Ishikawa (cell line): ENCODE measurements around the gene SMAD6.

Experiments
- CEBPB ChIP-seq: IDR thresholded peaks from 2 replicates; pipeline ENCODE4 v1.6.1; 2012
- CREB1 ChIP-seq: IDR thresholded peaks from 2 replicates; pipeline ENCODE4 v1.6.1; 2012; ENCODE audit warnings: low read depth
- EGR1 ChIP-seq: IDR thresholded peaks from 2 replicates; pipeline ENCODE4 v1.6.1; 2012
- EP300 ChIP-seq: IDR thresholded peaks from 2 replicates; pipeline ENCODE4 v1.6.1; 2012; ENCODE audit warnings: borderline replicate concordance
- FOXM1 ChIP-seq: IDR thresholded peaks from 2 replicates; pipeline ENCODE4 v1.6.1; 2012; ENCODE audit warnings: low read depth, borderline replicate concordance
- NFIC ChIP-seq: IDR thresholded peaks from 2 replicates; pipeline ENCODE4 v1.6.1; 2012
- RAD21 ChIP-seq: IDR thresholded peaks from 2 replicates; pipeline ENCODE4 v1.6.1; 2012; ENCODE audit warnings: low read depth
- TAF1 ChIP-seq: IDR thresholded peaks from 2 replicates; pipeline ENCODE4 v1.6.1; 2012; ENCODE audit warnings: low read depth, mild to moderate bottlenecking
- TCF12 ChIP-seq: IDR thresholded peaks from 2 replicates; pipeline ENCODE4 v1.6.1; 2012; ENCODE audit warnings: low read depth
- TEAD4 ChIP-seq: IDR thresholded peaks from 2 replicates; pipeline ENCODE4 v1.6.1; 2012
- USF1 ChIP-seq: IDR thresholded peaks from 2 replicates; pipeline ENCODE4 v1.6.1; 2012
- YY1 ChIP-seq: IDR thresholded peaks from 2 replicates; pipeline ENCODE4 v1.6.1; 2012; ENCODE audit warnings: low read depth
- ZBTB7A ChIP-seq: IDR thresholded peaks from 2 replicates; pipeline ENCODE4 v1.6.1; 2012; ENCODE audit warnings: low read depth
- TF ChIP-seq, protein P1 (sequence below): IDR thresholded peaks from 2 replicates; pipeline ENCODE4 v1.6.1; 2012; ENCODE audit warnings: low read depth, mild to moderate bottlenecking
- TF ChIP-seq, protein P2 (sequence below): IDR thresholded peaks from 2 replicates; pipeline ENCODE4 v1.6.1; 2012

The SMAD6 gene

GRCh38 chr15:66702035-66702786 is at the start of gene SMAD6:
Gene SMAD6, plus strand, starts transcription at chr15:66702236. Its CDS starts 1,023 bp downstream, at chr15:66703259.
- TF ChIP-seq USF1 (peak; percentile 87), CEBPB (peak; percentile 100), TAF1 (peak; percentile 79), NFIC (peak; percentile 86), RAD21 (peak; percentile 20; the same call in 1 of the 2 replicates), ZBTB7A (no peak; the same call in 1 of the 2 replicates), YY1 (peak; percentile 46), FOXM1 (peak; percentile 49; the same call in 1 of the 2 replicates), EGR1 (peak; percentile 40; the same call in 1 of the 2 replicates), EP300 (peak; percentile 85; the same call in 1 of the 2 replicates), CREB1 (no peak), TCF12 (peak; percentile 89), TEAD4 (peak; percentile 55; the same call in 1 of the 2 replicates)
- TF ChIP-seq, protein P1, sequence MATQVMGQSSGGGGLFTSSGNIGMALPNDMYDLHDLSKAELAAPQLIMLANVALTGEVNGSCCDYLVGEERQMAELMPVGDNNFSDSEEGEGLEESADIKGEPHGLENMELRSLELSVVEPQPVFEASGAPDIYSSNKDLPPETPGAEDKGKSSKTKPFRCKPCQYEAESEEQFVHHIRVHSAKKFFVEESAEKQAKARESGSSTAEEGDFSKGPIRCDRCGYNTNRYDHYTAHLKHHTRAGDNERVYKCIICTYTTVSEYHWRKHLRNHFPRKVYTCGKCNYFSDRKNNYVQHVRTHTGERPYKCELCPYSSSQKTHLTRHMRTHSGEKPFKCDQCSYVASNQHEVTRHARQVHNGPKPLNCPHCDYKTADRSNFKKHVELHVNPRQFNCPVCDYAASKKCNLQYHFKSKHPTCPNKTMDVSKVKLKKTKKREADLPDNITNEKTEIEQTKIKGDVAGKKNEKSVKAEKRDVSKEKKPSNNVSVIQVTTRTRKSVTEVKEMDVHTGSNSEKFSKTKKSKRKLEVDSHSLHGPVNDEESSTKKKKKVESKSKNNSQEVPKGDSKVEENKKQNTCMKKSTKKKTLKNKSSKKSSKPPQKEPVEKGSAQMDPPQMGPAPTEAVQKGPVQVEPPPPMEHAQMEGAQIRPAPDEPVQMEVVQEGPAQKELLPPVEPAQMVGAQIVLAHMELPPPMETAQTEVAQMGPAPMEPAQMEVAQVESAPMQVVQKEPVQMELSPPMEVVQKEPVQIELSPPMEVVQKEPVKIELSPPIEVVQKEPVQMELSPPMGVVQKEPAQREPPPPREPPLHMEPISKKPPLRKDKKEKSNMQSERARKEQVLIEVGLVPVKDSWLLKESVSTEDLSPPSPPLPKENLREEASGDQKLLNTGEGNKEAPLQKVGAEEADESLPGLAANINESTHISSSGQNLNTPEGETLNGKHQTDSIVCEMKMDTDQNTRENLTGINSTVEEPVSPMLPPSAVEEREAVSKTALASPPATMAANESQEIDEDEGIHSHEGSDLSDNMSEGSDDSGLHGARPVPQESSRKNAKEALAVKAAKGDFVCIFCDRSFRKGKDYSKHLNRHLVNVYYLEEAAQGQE, result no peak
- TF ChIP-seq, protein P2, sequence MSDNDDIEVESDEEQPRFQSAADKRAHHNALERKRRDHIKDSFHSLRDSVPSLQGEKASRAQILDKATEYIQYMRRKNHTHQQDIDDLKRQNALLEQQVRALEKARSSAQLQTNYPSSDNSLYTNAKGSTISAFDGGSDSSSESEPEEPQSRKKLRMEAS, result peak; percentile 74

GRCh38 chr15:66652806-66653205 is 49.2 kb upstream of the SMAD6 start:
- TF ChIP-seq TEAD4, result no peak
- TF ChIP-seq TCF12, result no peak
- no peak for TF ChIP-seq USF1
- TF ChIP-seq NFIC, result no peak
- TF ChIP-seq CREB1, result no peak
- TF ChIP-seq, protein P1, result no peak
- TF ChIP-seq FOXM1, result no peak
- TF ChIP-seq, protein P2, result no peak
- TF ChIP-seq CEBPB, result no peak
- TF ChIP-seq ZBTB7A, result no peak
- TF ChIP-seq YY1, result no peak
- no peak for TF ChIP-seq RAD21
- no peak for TF ChIP-seq TAF1
- TF ChIP-seq EGR1, result no peak
- no peak for TF ChIP-seq EP300

GRCh38 chr15:66653398-66653797 is 48.6 kb upstream of the SMAD6 start:
- TF ChIP-seq CREB1 (no peak), NFIC (no peak), CEBPB (no peak), USF1 (no peak), RAD21 (no peak), TAF1 (no peak), YY1 (no peak), ZBTB7A (no peak), TCF12 (no peak), FOXM1 (no peak), EP300 (no peak), TEAD4 (no peak), EGR1 (no peak)
- TF ChIP-seq, protein P1, result no peak
- TF ChIP-seq, protein P2, result no peak
